Nephron (organoid): ENCODE results near the gene PRPF4.

ENCODE experiments used
- H3K27ac Mint-ChIP-seq, 3 experiments: 2 replicates each; pipeline ENCODE4 v1.8.0; 2020; ENCODE audit warnings: mixed read lengths in 3 of 3, mild to moderate bottlenecking in 2 of 3, moderate library complexity in 1 of 3
- H3K27me3 Mint-ChIP-seq: 2 replicates; pipeline ENCODE4 v1.8.0; 2021; ENCODE audit warnings: low read depth, mild to moderate bottlenecking, moderate library complexity, mixed read lengths
- H3K36me3 Mint-ChIP-seq: 2 replicates; pipeline ENCODE4 v1.8.0; 2020; ENCODE audit warnings: low read depth, mixed read lengths
- H3K4me1 Mint-ChIP-seq: 2 replicates; pipeline ENCODE4 v1.8.0; 2020; ENCODE audit warnings: mixed read lengths
- H3K4me3 Mint-ChIP-seq, 3 experiments: 2 replicates each; pipeline ENCODE4 v1.8.0; 2020; ENCODE audit warnings: mild to moderate bottlenecking in 3 of 3, mixed read lengths in 3 of 3, moderate library complexity in 2 of 3
- H3K9me3 Mint-ChIP-seq: 2 replicates; pipeline ENCODE4 v1.8.0; 2020; ENCODE audit warnings: mixed read lengths
- TF ChIP-seq, protein P1 (sequence below), 3 experiments: fragments of 200-600 bp; sonication (generic); IDR thresholded peaks; one replicate each; pipeline ENCODE4 v1.5.0; 2021; ENCODE audit warnings: antibody characterized with exemption in 3 of 3; ENCODE audit not compliant: unreplicated experiment in 3 of 3

PRPF4 gene

DNA sequence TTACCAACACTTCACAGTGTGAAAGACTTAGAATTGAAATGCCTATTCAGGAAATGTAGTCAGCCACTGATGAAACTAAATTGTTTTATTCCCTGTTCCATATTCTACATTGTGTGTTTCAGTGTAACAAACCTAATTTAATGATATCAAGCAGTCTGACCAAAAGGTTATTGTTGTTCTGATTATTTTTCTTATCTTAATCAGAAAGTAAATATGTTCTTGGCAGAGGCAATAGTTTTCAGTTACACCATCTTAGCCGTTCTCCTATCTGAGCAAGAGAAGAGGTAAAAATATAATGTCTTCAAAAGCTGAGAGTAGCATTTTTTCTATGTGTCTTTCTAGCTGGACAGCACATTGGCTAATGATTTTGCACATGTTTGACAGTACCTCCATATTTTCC is 17.2 kb upstream of the PRPF4 start:
- Mint-ChIP-seq H3K27ac (no peak overlapping the region), H3K4me1 (no peaks in the 10 kb centered on the region), H3K27me3 (no peaks in the 10 kb centered on the region), H3K4me3 (no peak overlapping the region), H3K36me3 (peaks cover 41% of the 10 kb centered on the region), H3K9me3 (no peaks in the 10 kb centered on the region)
- TF ChIP-seq, protein P1, sequence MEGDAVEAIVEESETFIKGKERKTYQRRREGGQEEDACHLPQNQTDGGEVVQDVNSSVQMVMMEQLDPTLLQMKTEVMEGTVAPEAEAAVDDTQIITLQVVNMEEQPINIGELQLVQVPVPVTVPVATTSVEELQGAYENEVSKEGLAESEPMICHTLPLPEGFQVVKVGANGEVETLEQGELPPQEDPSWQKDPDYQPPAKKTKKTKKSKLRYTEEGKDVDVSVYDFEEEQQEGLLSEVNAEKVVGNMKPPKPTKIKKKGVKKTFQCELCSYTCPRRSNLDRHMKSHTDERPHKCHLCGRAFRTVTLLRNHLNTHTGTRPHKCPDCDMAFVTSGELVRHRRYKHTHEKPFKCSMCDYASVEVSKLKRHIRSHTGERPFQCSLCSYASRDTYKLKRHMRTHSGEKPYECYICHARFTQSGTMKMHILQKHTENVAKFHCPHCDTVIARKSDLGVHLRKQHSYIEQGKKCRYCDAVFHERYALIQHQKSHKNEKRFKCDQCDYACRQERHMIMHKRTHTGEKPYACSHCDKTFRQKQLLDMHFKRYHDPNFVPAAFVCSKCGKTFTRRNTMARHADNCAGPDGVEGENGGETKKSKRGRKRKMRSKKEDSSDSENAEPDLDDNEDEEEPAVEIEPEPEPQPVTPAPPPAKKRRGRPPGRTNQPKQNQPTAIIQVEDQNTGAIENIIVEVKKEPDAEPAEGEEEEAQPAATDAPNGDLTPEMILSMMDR (IDR thresholded peaks at IDR 0.05; ENCODE audit: unreplicated experiment in 3 of 3), result no peak

DNA sequence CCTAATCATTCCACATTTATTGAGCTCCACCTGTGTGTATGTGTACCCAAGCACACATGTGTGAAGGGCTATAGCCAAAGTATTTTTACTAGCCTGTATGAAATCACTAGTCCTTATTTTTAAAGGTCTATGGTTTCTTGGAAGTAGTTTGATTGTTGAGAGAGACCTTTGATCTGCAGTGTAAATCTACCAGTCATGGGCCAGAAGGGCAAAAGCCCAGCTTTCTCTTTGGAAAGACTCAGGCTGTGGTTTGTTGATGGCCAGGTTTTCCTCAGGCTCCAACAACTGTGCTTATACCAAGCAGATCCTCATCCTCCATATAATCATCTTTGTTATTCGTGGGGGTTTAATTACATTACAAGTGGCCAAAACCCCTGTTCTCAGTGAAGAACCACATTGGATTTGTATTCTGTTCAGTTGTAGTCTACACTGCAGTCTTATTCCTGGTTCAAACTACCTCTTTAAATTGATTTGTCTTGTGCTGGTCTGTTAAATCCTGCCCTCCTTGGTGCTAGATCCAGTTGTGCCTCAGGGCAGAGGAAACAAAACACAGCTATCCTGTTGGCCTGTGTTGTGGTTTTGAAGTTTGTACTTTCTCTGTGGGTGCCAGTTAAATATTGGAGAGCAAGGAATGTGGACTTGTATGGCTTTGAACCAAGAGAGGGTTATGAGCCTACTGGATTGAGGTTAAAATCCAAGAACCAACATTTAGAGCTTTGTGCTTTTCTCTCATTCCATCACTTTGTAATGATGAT is 13.4 kb upstream of the PRPF4 start:
- TF ChIP-seq, protein P1 (IDR thresholded peaks at IDR 0.05; ENCODE audit: unreplicated experiment in 3 of 3), result no peak
- peaks cover 51% of the 10 kb centered on the region for H3K36me3 Mint-ChIP-seq
- H3K4me1 Mint-ChIP-seq, result no peaks in the 10 kb centered on the region
- no peak overlapping the region for H3K4me3 Mint-ChIP-seq
- no peaks in the 10 kb centered on the region for H3K9me3 Mint-ChIP-seq
- no peaks in the 10 kb centered on the region for H3K27me3 Mint-ChIP-seq
- peak overlapping the region in 1 of 3 experiments; percentile 71 for H3K27ac Mint-ChIP-seq

DNA sequence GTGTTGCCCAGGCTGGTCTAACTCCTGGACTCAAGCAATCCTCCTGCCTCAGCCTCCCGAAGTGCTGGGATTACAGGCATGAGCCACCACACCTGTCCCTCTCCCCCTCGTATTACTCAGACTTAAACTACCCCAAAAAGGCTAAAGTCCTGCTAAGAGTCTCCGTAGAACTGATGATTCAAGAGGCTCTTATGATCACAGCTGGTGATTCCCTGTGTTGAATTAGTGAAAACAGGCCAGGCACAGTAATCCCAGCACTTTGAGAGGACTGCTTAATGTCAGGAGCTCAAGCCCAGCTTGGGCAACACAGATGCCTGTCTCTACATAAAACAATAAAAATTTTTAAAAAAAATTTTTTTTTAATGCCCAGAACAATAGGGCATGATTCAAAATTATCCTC is 9.3 kb upstream of the PRPF4 start:
- no peak overlapping the region for H3K4me3 Mint-ChIP-seq
- TF ChIP-seq, protein P1 (IDR thresholded peaks at IDR 0.05; ENCODE audit: unreplicated experiment in 3 of 3), result no peak

DNA sequence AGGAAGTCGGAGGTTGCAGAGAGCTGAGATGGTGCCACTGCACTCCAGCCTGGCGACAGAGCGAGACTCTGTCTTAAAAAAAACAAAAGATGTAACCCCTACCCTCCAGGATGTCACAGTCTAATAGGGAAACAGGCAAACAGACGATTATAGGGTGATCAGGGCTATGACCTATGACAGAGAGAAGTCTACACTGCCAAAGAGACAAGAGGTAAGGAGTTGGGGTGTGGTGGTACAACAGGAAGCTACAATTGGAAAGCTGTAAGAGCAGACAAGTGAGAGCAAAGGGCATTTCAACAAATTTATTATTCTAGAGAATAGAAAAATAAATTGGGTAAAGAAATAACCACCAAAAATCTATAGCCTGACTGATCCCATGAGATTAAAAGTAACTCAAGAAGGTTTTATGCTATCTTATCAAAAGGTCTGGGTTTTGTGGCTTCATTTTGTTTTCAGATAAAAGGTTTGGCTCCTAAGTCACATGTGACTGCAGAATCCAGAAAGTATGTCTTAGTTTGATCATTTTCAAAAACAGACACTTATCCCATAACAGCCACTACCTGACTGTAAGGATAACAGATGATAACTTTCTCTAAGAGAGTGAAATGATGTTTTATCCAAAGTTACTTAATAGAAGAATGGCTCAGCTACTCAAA is 7.4 kb upstream of the PRPF4 start:
- Mint-ChIP-seq H3K27me3 (no peaks in the 10 kb centered on the region), H3K4me1 (no peaks in the 10 kb centered on the region), H3K36me3 (peaks cover 47% of the 10 kb centered on the region), H3K27ac (no peak overlapping the region), H3K9me3 (no peaks in the 10 kb centered on the region), H3K4me3 (no peak overlapping the region)
- TF ChIP-seq, protein P1 (IDR thresholded peaks at IDR 0.05; ENCODE audit: unreplicated experiment in 3 of 3), result no peak

More for the DNA sequence above, 9.3 kb upstream of the PRPF4 start:
- Mint-ChIP-seq H3K27ac (no peak overlapping the region), H3K4me1 (no peaks in the 10 kb centered on the region), H3K9me3 (no peaks in the 10 kb centered on the region), H3K36me3 (peaks cover 52% of the 10 kb centered on the region), H3K27me3 (no peaks in the 10 kb centered on the region)

DNA sequence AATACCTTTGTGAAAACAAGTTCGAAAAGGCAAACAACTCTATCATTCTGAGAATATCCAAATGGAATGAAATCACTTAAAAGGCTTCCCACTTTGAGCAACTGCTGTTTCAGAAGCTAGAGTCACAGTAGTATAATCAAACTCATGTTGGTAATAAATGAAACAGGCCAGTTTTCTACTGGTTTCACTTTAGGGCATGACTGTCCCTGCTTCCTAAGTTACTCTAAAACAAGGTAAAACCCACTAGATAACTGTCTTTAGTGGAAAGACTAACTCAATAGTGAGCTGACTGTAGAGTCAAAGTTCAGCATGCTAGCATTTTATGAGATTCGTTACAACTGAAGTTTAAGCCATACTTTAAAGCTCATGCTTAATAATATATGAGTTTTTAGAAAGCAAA is 6.1 kb upstream of the PRPF4 start:
- no peaks in the 10 kb centered on the region for H3K9me3 Mint-ChIP-seq
- H3K4me1 Mint-ChIP-seq, result peaks cover 4% of the 10 kb centered on the region
- no peak overlapping the region for H3K4me3 Mint-ChIP-seq
- H3K27me3 Mint-ChIP-seq, result no peaks in the 10 kb centered on the region
- H3K36me3 Mint-ChIP-seq, result peaks cover 46% of the 10 kb centered on the region
- TF ChIP-seq, protein P1 (IDR thresholded peaks at IDR 0.05; ENCODE audit: unreplicated experiment in 3 of 3), result no peak
- H3K27ac Mint-ChIP-seq, result no peak overlapping the region
